SK-MEL-5 (cell line): ENCODE results near the gene MTG2. TPM values are rescaled to one million over a fixed set of nuclear protein-coding genes. Genes with fewer than 3 reads are reported as not detected.

ENCODE experiments used
- DNase-seq: peaks from one replicate; pipeline ENCODE4 v3.0.0-alpha.2; 2016; ENCODE audit warnings: low read depth, low spot score
- in situ Hi-C: cut with HindIII; loops from 2 replicates; pipeline ENCODE4 v1.10.0; 2016; ENCODE audit warnings: low sequenced_read_pairs, high pct_unique_total_duplicates, low pct_unique_long_range_greater_than_20kb
- total RNA-seq: library from RNA; depleted of rRNA; stranded (reverse); fragments of >200 nt; shearing (Covaris generic); gene quantifications from 2 replicates; pipeline ENCODE4 v1.2.3, GENCODE V29; 2014

Gene MTG2
- total RNA-seq, 1 experiment from 2014 or later, result 29.6 TPM

DNA sequence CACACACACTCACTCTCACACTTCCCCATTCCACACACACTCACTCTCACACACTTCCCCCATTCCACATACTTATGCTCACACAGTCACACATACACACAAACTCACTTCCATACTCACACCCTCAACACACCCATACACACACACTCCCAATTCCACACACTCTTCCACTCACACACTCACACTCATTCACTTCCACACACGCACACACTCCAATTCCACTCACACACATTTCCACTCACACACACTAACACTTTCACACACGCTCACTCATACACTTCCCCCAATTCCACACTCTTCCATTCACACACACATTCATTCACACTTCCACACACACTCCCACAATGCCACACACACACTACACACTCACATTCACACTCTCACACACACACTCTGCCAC lies 47.4 kb downstream of the MTG2 start:
- no peak for DNase-seq
- in situ Hi-C loops, result no loop called here

DNA sequence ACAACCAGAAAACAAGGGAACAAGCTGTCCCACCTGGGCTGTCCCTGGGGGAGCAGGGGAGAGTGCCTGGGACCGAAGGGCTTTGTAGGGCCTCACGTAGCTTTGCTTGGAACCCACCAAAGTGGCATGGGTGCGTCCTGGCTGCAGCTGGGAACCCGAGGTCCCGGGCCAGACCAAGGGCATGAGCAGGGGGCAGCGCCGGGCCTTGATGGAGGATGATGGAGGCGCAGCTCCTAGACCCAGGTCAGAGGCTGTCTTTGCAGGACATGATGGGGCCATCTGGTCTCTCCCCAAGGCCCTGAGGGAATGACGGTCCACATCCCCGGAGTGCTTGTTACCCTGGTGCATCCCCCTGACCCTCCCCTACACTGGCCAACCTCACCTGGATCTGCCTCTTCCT lies 47.9 kb downstream of the MTG2 start:
- DNase-seq, result no peak
- in situ Hi-C loops, result no loop called here

DNA sequence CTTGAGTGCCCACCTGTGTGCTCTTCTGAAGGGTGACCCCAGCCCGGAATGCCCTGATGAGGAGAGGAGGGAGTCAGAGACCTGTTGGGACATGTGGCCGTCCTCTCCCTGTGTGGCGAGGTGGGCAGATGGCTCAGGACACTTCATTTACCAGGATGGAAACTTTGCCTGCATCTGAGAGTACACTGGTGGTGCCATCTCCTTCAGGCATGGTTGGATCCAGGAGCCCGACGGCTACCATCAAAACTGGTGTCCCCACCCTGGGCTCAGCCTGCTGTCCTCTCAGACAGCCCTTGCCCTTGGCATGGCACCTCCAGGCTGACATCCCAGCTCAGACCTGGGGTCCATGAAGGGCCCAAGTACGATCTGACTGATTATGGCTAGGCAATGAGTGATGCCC lies 48.5 kb downstream of the MTG2 start:
- no peak for DNase-seq
- in situ Hi-C loops, result no loop called here

DNA sequence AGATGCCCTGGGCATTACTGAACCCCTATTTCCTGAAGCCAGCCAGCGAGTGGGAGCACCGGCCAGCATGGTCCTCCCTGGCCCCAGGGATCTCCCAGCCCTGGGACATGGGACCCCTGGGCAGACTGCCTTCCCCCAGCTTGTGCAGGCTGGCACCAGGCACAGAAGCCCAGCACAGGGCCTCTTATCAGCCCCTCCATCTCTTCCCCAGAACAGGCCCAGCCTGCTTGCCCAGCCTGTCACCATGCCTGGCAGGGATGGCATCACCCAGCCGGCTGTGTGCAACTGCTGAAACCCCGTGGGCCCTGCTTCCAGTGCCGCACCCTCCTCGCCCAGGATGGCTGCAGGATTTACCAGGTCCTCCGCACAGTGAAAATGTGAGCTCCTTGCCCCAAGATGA lies 49.4 kb downstream of the MTG2 start:
- in situ Hi-C loops, result no loop called here

DNA sequence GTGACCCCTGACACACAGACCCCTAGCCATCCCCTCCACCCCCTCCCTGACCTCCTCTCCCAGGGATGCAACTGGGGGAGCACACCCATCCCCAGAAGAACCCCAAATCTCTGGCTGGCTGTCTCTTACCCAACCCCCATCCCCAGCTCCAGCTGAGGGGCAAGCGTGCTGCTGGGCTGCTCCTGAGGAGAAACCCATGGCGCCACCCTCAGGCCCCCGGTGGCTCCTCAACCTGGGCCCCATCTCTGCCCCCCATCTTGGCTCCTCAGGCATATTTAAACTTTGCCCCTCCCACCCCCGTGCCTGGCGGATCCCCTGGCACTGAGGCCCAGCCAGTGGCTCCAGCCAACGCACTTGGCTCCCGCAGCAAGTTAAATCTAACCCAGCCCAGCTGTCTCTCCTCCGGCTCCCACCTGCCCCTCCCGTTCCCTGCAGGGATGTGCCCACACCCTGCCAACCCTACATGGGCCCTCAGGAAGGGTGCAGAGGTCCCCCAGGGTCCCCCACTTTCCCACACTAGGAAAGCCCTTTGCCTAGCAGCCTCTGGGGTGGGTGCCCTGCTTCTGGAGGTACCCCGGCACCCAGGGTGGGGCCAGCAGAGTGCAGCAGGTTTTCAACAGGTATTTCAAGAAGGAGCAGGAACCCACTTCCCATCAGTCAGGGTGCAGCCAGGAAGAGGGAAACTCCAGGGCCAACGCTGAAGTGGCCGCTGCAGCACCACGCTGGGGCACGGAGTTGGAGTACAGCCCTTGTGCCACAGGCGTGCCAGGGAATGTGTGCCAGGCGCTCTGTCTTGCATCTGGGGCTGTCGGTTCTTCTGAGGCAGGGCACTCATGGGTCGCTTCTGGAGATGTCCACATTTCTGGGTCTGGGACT lies 50.2 kb downstream of the MTG2 start:
- no peak for DNase-seq
- in situ Hi-C loops, result no loop called here

More for the DNA sequence above, 49.4 kb downstream of the MTG2 start:
- DNase-seq, result no peak

DNA sequence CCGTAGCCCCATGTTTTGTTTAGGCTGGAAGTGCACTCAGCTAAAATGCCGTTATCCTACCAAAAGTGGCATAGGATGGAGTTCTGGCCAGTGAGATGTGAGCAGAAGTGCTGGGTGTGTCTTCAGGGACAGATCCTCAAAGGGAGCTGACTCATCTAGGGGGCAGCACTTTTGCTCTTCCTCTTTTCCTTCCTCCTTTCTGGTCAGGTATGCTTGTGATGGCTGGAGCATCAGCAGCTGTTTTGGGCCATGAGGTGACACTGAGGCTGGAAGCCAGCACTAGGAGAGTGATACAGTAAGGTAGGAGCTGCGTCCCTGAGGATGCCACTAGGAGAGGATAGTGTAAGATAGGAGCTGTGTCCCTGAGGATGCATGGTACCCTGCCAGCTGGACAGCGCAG lies 50.9 kb downstream of the MTG2 start:
- in situ Hi-C loops, result no loop called here
- no peak for DNase-seq

DNA sequence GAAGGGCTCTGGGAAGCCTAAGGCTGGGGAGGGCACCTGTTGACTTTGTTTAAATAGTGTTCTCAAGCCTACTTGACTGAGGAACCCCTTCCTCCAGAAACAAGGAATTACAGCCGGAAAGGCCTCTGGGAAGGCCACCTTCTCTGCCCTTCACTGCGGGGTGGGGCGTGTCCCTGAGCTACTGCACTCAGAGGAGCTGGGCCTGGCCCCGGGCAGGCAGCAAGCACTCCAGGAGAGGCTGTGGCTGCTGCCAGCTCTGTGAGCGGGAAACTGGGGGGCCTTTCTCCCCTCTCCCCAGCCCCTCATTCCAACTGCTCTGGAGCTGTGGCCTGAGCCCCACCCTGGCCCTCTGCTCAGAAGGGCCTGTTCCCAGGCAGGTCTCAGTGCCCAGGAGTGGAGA lies 51.5 kb downstream of the MTG2 start:
- DNase-seq, result no peak
- in situ Hi-C loops, result no loop called here

DNA sequence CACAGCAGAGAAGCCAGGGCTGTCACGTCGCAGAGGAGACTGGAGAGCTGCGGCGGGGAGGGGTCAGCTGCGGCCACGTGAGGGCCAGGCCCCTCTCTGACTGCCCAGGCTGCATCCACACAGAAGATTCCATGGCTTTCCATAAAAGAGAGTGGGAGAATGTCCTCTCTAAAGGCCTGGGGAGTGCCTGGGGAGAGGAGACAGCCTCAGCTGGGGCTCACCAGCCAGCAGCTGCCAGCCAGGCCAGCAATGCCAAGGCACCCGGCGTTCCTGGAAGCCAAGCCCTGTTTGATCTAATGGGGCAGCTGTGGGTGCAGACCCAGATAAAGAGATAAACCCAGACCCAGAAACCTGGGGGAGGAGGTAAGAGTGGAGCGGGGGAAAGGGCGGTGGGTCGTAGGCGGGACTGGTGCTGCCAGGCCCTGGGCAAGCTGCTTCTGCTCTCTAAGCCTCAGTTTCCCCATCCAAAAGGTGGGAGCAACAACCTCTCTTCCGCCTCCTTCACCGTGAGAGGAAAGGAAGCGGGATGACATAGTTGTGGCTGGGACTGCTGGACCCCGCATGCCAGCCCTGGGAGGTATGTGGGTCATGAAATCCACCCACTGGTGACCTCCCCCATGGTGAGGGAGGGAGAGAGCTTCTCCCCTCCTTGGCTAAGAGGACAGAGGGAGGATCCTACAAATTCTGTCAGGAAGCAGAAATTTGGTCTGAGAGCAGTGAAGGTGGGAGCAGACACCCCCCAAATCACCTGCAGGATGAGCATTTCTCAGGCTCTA lies 52.4 kb downstream of the MTG2 start:
- in situ Hi-C loops, result no loop called here
- no peak for DNase-seq

DNA sequence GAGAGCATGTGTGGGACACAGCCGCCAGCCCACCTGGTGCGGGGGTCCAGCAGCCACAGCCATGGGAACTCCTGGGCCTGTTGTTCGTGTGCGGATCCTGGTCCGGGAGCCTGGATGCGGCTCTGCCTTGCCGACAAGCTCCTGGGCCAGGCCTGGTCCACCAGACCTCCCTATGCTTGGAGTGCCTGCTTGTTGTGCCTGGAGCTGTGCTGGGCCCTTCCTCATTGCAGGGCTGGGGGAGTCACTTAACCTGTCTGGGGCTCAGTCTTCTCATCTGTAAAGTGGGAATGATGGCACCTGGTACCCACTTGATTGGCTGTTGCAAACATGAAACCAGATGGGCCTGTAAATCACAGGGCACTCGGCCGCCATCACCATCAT lies 52.9 kb downstream of the MTG2 start:
- in situ Hi-C loops, result no loop called here
- DNase-seq, result no peak

DNA sequence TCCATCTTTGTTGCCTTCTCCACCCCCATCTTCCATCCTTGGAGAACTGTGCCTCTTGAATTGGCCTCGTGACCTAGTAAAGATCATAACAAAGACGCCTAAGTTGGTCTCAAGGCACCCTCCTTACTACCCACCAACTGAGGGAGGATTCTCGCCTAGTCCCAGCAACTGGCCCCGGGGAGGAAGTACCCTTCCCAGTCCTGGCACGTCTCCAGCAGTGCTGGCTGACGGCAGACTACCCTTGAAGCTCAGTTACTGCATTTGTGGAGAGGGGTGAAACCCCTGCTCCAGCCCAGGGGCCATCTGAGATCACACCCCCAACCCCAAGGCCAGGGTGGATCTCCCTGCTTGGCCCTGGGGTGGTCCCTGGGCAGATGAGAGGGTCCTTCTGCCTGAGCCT lies 53.4 kb downstream of the MTG2 start:
- in situ Hi-C loops, result no loop called here
- peak; percentile 24 for DNase-seq

DNA sequence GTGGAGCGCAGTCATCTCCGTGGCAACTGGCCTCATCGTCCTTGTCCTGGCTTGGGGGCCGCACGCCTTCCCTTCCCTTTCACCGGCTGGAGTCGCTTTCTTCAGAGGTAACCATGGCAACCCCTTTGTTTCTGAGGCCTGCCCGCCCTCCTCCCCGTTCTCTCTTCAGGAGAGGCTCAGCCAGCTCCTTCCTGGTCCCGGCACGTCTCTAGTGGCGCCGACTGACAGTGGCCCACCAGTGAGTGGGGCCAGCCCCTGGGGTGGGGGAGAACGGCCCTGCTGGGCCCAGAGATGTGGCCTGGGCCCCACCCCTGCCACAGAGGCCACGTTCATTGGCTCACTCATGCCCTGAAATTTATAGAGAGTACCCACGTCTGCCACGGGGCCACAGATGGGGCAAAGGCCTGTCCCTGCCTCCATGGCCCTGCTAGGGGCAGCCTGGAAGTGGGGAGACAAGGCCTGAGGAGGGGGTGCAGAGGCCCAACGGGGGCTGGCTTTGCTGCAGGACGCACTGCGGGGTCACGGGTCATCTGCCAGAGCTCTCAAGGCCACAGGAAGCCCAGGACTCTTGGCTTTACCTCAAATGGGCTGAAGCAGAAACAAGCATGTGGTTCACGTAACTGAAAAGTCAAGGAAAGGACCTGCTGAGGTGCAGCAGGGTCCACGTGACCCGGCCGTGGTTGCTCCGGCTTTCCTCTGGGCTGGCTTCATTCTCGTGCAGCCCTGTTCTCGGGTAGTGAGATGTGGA lies 54.1 kb downstream of the MTG2 start:
- in situ Hi-C loops, result no loop called here

DNA sequence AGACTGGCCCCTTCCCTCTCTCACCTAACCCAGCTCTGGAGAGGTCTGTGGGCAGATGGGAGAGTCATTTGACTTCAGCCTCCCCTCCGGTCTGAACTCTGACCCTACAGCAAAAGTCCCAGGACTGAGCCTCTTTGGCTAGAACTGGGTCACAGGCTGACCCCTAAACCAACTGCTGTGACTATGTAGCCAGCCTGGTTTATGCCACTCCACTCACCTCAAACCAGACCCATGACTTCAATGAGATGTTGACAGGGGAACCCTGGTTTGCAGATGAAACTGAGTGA lies 54.6 kb downstream of the MTG2 start:
- in situ Hi-C loops, result no loop called here
- no peak for DNase-seq

More for the DNA sequence above, 54.1 kb downstream of the MTG2 start:
- no peak for DNase-seq

DNA sequence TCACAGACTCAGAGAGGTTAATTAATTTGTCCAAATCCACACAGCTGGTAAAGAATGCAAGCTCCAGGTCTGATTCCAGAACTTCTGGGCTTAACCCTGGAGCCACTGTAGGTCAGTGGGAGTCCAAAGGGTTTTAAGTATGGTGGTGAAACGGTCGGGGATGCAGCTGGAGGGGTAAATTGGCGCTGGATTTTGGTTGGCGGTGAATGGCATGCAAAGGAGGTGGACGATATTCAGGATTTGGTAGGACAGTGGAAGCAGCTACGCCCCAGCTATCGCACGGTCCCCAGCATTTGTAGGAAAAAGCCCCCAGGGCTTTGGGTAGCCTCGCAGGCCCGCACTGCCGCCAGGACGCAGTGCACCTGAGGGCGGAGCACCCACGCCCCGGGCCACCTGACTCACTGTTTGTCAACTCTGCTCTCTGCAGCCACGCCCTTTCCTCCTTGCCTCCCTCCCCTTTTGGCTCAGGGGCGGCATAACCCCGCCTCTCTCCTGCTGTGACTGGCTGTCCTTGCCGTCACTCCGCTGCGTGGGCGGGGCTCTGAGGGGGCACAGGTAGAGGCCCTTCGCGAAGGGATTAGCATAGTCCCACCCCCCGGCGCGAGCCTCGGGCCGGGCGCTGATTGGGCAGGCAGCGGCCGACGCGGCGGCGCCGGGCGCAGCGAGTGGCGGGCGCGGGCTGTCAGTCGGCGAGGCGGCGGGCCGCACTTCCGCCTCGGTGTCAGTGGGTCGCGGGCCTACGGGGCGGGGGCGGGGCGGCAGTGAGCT lies 55.2 kb downstream of the MTG2 start, which contains the start of gene OSBPL2:
Gene OSBPL2 (plus strand): TSS at position 721 of the 768 bp plus-strand sequence. CDS start 17,664 bp downstream, outside the sequence.
- in situ Hi-C loops, result no loop called here
- DNase-seq, result peak; percentile 99

DNA sequence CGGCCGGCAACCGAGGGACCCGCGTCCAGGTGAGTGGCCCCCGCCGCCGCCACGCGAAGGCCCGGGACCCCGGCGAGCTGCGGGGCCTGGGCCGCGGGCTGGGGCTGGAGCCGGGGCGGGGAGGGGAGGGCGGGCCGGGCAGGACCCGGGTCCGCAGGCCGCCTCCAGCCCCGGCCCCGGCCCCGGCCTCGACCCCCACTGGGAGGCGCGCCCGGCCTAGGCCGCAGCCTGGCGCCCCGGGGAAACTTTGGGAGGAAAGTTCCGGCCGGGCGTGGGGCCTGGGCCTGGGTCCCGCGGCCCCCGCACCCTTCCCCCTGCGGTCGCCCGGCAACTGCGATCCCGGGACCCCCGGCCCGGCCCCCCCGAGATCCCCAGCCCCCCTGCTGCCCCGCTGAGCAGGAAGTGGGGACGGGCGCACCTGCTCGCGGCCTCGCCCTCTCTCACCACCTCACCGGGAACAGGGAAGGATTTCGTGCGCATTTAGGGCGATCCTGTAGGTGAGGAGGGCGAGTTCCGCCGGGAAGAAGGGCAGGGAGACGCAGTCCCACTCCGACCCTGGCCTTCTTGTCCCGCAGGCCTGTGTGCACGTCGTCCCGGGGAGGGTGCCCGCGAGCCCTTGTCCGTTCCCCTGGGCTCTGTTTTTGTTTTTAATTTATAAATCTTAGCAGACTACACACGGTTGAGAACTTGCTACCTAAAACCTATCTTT lies 55.9 kb downstream of the MTG2 start:
- no peak for DNase-seq
- in situ Hi-C loops, result no loop called here

DNA sequence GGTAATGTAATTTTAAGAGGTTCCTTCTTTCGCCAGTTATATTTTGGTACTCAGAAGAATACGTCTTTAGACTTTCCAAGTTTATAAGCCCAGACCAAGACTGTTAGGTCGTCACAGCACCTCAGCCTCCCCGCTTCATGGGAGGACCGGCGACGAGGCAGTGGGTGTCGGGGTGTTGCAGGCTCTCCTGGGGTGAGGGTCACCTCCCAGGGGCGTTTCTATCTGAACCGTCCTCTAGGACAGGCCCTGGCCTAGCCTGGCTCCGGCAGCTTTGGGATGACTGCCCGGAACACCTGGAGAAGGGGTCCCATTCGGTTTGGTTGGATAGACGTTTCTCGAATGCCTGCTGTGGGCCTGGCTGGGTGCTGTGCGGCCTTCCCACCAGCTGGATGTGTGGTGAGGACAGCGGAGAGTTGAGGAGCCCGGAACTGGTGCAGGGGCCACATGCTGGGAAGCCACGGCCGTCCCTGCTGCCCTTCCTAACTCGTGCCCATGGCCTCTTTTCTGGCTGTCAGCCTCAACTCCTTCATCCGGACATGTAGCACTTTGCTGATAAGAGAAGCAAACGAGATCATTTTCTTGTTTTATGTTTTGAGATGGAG lies 56.6 kb downstream of the MTG2 start:
- in situ Hi-C loops, result no loop called here
- DNase-seq, result no peak

DNA sequence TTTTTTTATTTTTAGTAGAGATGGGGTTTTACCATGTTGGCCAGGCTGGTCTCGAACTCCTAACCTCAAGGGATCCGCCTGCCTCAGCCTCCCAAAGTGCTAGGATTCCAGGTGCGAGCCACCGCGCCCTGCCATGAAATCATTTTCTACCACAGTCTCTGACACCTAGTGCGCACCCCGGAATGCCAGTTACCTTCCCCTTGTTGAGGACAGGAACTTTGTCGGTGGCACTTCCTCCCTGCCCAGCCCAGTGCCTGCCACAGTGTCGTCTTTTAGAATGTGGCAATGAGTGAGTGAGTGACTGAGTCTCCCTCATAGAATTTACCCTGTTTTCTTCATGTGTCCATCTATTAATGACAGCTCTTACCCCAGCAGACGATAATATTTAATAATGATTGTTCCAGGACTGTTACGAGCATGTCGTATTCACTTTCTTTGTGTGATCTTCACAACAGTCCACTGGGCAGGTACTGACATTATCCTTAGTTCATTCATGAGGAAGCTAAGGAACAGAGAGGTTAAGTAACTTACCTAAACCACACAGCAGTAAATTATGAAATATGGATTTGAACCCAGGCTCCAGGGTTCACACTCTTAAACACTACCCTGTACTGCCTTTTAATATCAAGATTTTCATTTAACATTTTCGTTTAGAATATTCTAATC lies 57.3 kb downstream of the MTG2 start:
- DNase-seq, result no peak
- in situ Hi-C loops, result no loop called here
